GM06990 (cell line): Measurements from ENCODE around the gene HSD11B2.

Experiments
- DNase-seq: peaks from one replicate; pipeline ENCODE4 v3.0.0-alpha.2; 2011; ENCODE audit not compliant: insufficient read length; ENCODE audit errors: extremely low read depth
- H3K27me3 ChIP-seq: replicated peaks from 2 replicates; pipeline ENCODE4 v1.6.0; 2011; ENCODE audit warnings: low read length; ENCODE audit not compliant: control insufficient read depth, insufficient read depth
- H3K36me3 ChIP-seq: 2 replicates; pipeline ENCODE4 v1.5.1; 2011; ENCODE audit warnings: low read length; ENCODE audit not compliant: control insufficient read depth, insufficient read depth
- H3K4me3 ChIP-seq: replicated peaks from 2 replicates; pipeline ENCODE4 v1.5.1; 2011; ENCODE audit warnings: low read depth, mild to moderate bottlenecking, control low read depth, low read length
- TF ChIP-seq, protein P1 (sequence below): IDR thresholded peaks from 2 replicates; pipeline ENCODE4 v1.5.1; 2011; ENCODE audit warnings: low read length, control low read depth, mild to moderate bottlenecking, inconsistent platforms; ENCODE audit not compliant: insufficient read depth, poor library complexity, severe bottlenecking

Gene HSD11B2

DNA sequence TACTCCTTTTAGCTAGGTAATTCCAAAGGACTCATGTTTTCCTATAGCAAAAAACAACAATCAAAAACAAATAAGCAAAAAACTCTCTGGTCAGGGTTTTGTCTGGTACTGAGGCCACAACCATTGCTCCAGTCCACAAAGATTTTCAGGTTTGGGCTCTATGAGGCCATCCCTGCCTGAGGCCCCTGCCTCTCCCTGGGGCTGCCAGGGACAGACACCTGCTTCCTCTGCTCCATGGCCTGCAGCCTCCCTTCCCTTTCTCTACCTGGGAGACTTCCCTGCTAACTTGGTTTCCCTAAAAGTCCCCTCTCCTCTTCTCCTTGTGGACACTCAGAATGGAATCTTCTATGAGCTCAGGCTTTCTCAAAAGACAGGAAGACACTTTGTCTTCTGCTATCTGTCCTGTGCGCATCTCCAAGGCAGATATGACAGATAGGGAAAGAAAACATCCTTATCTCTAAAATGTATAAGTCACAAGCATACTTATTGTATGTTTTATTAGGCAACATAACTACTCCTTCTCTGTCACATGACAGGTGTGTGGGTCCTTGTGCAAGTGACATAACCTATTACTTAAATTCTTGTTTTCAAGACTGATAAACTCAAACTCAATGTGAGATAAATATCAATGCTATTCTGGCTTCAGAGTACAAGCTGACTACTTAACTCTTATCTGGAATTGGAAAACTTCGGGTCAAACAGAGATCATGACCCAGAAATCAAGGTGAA, 13.4 kb upstream of the HSD11B2 start:
- TF ChIP-seq, protein P1, sequence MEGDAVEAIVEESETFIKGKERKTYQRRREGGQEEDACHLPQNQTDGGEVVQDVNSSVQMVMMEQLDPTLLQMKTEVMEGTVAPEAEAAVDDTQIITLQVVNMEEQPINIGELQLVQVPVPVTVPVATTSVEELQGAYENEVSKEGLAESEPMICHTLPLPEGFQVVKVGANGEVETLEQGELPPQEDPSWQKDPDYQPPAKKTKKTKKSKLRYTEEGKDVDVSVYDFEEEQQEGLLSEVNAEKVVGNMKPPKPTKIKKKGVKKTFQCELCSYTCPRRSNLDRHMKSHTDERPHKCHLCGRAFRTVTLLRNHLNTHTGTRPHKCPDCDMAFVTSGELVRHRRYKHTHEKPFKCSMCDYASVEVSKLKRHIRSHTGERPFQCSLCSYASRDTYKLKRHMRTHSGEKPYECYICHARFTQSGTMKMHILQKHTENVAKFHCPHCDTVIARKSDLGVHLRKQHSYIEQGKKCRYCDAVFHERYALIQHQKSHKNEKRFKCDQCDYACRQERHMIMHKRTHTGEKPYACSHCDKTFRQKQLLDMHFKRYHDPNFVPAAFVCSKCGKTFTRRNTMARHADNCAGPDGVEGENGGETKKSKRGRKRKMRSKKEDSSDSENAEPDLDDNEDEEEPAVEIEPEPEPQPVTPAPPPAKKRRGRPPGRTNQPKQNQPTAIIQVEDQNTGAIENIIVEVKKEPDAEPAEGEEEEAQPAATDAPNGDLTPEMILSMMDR, result no peak
- Histone ChIP-seq H3K4me3 (no peak overlapping the region), H3K27me3 (no peaks in the 10 kb centered on the region; the same call in none of the 2 replicates), H3K36me3 (no peaks in the 10 kb centered on the region)
- no peak for DNase-seq

DNA sequence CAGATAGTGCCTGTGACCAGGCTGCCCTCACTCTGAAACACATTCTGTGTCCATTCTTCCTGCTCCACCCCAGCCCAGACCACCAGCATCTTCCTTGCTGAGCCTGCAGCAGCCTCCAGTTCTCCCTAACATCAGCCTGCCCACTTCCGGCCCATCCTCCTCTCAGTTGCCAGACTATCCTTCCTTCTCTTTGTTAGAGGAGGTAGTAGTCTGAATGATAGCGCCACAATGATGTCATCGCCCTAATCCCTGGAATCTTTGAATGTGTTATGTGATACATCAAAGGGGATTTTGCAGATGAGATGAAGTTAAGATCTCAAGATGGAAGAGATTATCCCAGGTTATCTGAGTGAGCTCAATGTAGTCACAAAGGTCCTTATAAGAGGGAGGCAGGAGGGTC, 11.4 kb upstream of the HSD11B2 start:
- Histone ChIP-seq H3K4me3 (no peak overlapping the region), H3K27me3 (no peaks in the 10 kb centered on the region; the same call in none of the 2 replicates), H3K36me3 (no peaks in the 10 kb centered on the region)
- DNase-seq, result no peak
- TF ChIP-seq, protein P1, result no peak

DNA sequence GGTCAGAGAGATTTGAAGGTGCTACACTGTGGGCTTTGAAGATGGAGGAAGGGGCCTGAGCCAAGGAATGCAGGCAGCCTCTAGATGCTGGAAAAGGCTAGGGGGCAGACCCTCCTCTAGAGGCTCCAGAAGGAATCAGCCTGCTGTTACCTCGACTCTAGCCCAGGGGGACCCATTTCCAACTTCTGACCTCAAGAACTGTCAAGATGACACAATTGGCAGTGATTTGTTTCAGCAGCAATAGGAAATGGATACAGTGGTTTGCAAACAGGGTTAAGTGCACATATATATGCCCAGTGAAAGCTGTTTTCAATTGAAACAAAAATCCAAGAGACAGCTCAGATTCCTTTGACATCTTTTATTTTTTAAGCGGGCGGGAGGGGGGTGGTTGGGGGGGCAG, 11.0 kb upstream of the HSD11B2 start:
- no peak overlapping the region for H3K4me3 ChIP-seq
- no peak for DNase-seq
- TF ChIP-seq, protein P1, result no peak
- H3K27me3 ChIP-seq, result no peaks in the 10 kb centered on the region; the same call in none of the 2 replicates
- H3K36me3 ChIP-seq, result no peaks in the 10 kb centered on the region

DNA sequence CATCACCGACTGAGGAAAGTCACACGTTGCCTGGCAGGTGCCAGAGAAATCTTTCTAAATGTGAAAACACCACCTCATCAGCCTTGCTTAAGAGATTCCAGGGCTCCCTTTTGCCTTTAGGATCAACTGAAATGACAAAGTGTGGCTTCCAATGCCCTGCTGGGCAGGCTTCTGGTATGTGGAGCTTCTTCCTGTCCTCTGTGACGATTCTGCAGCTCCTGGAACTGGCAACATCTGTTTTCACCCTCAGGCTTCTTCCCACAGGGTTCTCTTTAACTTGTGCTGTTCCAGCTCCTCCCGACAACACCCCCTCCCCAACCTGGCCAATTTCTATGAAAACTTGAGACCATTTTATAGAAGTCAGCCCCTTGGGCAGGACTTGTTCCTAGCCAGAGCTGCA, 9.9 kb upstream of the HSD11B2 start:
- TF ChIP-seq, protein P1, result no peak
- DNase-seq, result no peak
- Histone ChIP-seq H3K36me3 (no peaks in the 10 kb centered on the region), H3K27me3 (no peaks in the 10 kb centered on the region; the same call in none of the 2 replicates), H3K4me3 (no peak overlapping the region)

DNA sequence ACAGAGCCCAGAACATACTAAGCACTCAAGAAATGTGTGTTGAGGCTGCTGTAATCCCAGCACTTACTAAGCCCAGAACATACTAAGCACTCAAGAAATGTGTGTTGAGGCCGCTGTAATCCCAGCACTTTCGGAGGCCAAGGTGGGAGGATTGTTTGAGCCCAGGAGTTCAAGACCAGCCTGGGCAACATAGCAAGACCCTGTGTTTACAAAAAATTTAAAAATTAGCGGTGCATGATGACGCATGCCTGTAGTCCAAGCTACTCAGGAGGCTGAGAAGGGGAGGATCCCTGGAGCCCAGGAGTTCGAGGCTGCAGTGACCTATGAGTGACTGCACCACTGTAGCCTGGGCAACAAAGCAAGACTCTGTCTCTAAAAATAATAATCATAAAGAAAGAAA, 7.9 kb upstream of the HSD11B2 start:
- TF ChIP-seq, protein P1, result no peak
- no peak for DNase-seq
- Histone ChIP-seq H3K4me3 (no peak overlapping the region), H3K36me3 (no peaks in the 10 kb centered on the region), H3K27me3 (peaks cover 2% of the 10 kb centered on the region)
